Brain pericyte (primary cell): Measurements from ENCODE around the gene PIK3R5.

Source experiments
- DNase-seq: peaks from one replicate; pipeline ENCODE4 v3.0.0-alpha.2; 2012; ENCODE audit warnings: low read depth, low spot score

PIK3R5 gene

DNA sequence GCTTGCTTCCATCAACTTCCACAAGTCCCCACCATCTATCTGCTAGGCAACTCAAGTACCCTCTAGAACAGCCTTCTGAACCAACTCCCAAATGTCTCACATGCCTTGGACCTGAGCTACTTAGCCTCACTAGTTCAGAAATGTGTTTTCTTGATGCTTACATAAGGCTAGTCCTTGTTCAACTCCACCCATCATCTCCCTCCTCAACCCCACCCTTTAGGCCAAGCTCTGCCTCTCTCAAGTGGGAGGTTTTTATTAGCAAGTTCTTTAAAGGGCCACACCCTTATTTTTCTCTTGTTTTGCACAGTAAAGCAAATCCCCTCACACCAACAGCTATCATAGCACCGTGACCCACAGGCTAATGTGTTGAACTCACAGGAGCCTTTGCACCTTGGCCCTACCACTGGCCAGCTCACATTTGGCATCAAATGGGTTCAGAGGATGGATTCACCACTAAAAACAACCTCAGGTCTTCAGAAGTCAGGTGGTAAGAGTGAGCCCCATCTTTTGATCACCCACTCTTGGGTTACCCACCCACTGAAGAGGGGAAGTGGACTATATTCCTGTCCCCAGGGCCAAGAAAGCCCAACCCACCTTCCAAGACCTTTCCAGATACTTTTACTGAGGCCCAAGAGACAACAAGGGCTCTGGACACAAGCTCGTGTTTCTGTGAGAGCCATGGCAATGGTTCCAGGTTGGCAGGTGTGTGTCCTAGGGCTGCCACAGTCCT, 12.2 kb downstream of the PIK3R5 start:
- no peak for DNase-seq

DNA sequence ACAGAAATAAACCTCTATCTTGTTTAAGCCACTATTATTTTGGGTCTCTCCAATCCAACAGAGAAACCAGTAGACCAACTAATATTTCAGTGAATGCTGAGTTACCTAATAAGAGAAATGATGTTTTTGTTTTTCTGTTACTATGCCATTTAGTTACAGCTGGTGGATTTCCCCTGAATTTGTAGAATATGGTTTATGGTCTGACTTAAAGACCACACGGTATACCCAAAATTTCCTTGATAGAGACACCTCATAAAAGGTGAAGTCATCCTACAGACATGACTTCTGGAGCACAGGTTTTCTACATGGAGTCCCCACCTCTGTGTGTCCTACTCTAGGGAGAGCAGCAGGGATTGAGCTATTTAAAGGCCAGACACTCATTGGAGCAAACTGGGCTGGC, 13.3 kb downstream of the PIK3R5 start:
- DNase-seq: no peak

DNA sequence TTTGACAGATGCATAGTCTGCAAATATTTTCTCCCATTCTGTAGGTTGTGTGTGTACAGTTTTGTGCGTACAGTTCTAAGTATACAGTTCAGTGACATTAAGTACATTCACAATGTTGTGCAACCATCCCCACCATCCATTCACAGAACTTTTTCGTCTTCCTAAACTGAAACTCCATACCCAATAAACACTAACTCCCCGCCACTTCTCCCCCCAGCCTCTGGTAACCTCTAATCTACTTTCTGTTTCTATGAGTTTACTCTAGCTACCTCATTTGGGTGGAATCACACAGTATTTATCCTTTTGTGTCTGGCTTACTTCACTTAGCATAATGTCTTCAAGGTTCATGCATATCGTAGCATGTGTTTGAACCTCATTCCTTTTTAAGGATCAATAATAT, 14.3 kb downstream of the PIK3R5 start:
- DNase-seq: no peak

DNA sequence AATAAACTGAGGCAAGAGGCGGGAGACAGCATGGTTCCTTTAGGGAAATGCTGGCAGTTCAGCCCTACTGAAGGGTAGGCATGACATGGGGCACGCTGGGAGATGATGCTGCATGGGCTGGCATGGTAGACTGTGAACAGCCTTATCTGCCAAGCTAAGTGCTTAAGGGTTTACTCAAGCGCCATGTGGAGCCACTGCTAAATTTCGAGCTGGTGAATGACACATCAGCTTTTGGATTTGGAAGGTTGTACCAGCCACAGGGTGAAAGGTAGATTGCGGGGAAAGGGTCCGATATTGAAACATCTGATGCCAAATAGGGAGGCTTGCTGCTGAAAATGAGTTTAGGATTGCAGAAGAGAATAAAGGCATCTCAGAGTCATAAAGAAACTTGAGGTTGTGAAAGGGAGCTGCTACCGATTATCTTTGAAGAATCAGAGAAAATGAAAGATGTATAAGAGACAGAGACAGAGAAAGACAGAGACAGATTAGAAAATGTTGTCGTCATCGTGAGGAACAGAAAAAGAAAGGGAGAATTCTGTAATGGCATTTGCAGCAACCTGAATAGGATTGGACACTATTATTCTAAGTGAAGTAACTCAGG, 16.3 kb downstream of the PIK3R5 start:
- no peak for DNase-seq

DNA sequence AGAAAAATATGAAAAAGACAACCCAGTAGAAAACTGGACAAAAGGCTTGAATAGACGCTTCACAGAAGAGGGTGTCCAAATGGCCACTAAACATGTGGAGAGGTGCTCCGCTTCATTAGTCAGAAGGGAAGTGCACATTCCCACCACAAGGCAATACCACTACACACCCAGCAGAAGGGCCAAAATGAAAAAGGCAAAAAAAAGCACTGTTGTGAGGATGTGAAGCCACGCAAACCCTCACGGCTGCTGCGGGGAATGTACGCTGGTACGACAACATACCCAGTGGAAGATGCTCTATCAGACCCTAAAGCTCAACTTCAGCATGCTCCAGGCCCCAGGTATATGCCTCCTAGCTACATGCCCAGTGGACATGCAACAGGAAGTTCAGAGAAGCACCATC, 17.0 kb downstream of the PIK3R5 start:
- DNase-seq: no peak

DNA sequence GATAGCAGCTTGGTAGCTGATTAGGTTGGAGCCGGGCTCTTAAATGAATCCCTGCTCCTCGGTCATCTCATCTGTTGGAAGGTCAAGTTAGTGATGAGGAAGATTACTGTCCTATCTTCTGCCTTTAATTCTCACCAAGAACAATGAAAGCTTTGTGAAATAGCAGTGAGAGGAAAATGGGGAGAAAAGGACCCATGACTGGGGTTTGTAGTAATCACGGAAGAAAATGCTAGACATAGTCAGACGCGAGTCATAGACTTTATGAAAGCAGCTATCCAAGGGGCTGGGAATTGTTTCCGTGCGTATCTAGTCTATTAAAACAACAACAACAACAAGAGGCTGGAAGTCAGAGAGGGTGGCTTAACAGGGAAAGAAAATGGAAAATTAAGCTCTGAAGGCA, 18.3 kb downstream of the PIK3R5 start:
- no peak for DNase-seq

DNA sequence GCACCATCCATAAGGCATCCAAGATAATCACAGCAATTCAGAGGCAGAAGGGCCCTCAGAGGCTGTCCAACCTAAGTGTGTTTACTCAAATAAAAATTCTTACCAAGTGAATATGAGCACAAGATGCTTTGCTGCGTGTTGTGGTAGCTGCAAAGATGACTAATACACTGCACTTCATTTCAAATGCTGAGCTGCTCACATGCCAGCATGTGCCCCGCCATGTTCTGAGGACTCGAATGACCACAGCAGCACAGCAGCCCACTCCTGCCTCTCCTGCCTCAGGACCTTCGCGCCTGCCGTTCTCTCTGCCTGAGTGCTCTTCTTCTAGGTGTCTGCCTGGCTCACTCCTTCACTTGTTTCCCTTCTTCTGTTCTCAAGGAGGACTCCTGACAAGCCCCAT, 19.0 kb downstream of the PIK3R5 start:
- DNase-seq: no peak

DNA sequence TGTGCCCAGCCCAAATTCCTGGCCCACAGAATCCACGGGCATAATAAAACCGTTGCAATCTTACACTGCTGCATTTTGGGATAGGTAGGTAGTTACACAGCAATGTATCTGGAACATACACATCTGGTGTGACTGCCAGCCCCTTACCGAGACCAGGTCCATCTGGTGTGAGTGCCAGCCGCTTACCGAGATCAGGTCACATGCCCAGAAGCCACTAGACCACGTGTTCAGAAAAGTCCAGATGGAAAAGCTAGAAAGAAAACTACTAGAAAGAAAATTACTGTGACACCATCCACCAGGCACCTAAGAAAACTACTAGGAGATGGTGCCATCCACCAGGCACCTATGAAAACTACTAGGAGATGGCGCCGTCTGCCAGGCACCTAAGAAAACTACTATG, 19.4 kb downstream of the PIK3R5 start:
- DNase-seq: no peak

DNA sequence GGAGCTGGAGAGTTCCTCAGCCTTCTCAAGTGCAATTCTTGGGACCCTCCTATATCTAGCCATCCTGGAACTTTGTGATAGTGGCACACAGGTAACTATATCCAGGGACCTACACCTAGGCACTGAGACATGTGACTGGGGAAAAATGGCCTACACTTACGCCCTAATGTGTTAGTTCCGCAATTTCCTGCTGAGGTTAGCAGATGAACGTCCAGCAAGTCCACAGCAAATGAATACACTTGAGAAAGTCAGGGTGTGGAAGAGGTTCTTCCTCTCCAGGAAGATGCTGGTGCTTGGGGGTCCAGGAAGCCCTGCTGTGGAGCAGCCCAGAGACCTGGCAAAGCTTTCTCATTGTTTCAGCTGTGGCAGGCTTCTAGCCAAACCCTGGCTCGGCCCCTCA, 20.8 kb downstream of the PIK3R5 start:
- no peak for DNase-seq

DNA sequence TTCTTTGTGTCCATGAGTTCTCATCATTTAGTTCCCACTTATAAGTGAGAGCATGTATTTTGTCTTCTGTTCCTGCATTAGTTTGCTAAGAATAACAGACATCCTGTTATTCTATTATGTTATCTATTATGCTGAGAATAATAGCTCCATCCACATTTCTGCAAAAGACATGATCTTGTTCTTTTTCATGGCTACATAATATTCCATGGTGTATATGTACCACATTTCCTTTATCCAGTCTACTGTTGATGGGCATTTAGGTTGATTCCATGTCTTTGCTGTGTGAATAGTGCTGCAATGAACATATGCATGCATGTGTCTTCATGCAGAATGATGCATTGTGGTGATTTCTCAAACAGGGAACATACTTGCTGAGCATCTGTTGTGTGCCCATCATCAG, 21.4 kb downstream of the PIK3R5 start:
- no peak for DNase-seq

DNA sequence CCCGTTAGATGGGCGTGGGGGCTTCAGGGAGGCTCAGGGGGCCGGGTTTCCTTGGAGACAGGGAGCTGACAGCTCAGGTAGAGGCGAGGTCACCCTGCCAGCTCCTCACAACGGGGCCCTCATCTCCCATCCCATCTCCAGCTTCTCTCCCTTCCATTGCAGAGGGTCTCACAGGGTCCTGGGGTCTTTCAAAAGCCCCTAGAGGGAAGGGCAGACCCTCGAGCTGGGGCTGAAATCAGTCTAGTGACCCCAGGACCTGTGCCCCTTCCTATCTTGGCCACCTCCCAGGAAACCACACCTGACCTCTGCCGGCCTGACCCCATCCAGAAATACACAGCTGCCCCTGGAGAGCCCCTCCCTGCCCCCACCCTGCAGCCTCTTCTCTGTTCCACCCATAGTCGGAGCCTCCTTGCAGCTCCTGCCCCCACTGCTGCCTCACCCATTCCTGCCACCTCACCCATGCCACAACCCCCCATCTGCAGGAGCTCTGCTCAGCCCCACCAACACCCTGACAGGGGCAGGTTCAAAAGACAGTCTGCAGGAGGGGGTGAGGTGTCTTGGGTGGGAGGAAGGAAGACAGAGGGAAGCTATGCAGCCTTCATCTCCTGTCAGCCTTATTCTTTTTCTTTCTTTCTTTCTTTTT, 23.4 kb downstream of the PIK3R5 start:
- no peak for DNase-seq

DNA sequence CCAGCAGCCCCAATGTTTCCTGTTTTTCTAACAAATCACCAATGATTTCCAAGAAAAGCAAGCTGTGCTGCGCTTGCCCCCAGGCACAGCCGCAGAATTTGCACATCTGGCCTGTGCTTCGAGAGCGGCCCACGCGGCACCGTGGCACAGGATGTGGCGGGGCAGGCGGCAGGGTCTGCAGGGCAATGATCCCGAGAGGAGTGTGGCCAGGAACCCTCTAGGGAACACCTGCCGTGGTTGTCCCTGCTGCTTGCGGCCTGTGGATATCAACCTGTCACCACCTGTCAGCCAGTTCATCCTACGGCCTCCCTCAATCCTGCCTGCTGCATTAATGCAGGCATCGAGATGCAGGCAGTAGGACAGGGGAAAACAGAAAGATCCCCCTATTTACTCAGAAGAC, 24.0 kb downstream of the PIK3R5 start:
- no peak for DNase-seq

DNA sequence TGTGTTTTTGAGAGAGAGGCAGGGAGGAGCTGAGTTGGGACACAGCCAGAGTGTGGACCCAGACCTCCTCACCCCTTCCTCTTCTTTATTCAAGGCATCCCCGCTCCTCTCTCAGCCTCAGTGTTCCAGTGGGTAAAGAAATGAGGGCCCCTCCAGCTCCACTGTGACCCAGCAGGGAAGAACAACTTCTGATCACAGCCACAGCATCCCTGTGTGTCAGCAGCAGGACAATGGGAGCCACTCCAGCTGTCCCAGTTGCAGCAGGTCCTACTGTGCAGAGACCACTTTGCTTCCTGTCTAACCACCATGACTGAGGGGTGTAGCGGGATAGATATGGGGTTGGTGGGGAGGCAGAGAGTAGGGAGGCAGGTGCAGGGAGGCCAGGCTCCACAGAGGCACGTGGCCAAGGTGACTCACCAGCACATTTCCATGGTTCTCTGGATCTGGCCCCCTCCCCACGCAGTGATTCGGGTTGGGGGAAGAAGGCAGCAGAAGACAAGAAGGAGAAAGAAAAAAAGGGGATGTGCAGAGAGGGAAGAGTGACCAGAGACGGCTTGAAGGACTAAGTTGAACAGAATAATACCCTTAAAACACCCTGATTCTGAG, 24.5 kb downstream of the PIK3R5 start:
- DNase-seq: no peak

DNA sequence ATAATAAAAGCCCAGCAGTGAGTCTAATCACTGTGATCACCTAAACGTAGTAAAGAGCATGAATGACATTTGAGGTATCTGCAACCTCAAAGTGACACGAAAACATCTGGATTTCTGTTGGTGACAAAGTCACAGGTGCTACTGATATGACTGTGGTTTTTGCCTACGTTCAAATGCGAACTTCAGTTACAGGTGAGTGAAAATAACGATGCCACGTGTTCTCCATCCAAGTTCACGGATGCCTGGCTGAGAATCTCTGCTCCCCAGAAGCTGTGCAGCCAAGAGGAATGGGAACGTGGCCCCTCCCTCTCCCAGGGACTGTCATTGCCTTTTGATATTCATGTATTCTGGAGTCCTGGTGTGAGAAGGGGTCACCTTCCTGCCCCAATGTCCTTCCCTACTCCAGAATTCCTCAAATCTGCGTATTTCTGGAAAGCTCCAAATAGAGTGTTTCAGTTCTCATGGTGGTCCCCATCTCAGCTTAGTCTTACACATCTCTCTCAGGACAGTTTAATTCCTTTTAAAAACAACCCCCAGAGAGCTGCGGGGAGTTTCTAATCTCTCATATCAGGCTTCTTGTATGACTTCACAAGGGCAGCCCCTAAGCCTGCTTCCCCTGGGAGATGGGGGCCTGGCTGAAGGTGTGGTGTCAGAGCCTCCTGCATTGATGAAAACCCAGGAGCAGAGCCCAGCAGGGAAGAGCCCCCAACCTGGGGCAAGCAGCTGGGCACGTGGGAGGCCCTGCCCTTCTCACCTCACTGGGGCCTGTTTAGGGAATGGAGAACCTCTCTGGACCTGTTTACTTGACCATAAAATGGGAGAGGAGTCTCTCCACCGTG, 25.8 kb downstream of the PIK3R5 start:
- DNase-seq: no peak

DNA sequence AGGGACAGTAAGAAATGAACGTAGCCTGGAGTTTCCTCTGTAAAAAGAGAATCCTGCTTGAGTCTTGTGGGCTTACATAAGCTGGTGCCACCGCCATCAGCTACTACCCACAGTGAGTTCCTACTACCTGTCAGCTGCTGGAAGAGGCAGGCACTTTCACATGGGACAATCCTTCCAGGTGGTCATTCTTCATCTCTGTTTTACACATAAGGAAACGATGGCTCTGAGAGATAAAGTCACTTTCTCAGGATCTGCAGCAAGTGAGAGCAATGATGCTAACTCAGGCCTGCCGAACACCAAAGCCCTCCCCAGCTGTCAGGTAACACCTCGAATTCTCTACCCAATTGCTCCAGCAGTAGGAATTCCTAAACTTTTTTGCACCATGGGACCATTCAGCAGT, 26.6 kb downstream of the PIK3R5 start:
- no peak for DNase-seq

DNA sequence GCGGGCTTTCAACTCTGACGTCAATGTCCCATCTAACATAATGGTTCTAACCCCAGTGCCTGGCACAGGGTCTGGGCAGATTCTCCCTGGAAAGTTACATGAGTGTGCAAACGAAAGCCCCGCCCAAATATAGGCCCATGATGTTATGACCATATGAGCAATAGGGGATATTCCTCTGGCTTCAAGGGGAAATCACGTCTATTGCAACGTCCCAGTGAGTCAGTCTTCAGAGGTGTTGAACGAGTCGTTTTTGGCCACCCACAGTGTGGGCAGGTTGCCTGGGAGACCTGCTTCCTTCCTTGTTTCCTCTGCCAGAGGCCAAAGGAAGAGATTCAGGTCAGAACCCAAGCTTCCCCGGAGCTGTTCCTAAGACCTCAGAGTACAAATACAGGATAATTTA, 30.3 kb downstream of the PIK3R5 start:
- no peak for DNase-seq

DNA sequence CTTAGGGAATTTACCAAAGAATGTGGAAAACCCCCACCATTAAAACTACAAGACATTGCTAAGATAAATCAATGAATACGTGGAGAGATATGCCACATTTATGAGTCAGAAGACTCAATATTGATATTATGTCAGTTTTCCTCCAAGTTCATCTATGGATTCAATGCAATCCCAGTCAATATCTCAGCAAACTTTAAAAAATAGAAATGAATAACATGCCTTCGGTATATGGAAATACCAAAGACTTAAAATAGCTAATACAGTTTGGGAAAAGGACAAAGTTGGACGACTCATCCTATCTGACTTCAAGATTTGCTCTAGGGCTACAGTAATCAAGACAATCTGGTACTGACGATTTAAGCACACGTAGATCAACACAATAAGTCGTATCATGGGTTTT, 31.2 kb downstream of the PIK3R5 start:
- DNase-seq: no peak

DNA sequence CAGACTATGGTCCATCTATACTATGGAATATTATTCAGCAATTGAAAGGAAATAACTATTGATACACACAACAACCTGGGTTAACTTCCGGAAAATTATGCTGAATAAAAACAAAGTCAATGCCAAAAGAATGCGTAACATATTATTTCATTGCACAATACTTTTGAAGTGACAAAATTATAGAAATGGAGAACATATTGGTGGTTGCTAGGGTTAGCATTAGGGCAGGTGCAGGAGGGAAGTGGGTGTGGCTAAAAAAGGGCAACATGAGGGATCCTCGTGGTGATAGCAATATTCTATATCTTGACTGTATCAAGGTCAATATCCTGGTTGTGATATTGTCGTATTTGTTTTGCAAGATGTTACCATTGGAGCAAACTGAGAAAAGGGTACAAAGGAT, 34.9 kb downstream of the PIK3R5 start:
- DNase-seq: no peak

DNA sequence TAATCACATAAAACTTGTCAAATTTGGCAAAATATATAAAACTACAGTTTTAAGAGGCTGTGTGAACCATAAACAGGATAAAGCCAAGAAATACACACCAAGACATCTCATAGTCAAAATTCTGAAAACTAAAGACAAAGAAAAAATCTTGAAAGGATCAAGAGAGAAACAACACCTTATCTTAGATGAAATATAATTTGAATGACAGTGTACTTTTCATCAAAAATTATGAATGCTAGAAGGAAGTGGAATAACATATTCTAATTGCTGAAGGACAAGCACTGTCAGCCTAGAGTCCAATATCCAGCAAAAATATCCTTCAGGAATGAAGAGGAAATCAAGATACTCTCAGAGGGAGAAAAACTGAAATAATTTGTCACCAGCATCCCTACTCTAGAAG, 37.2 kb downstream of the PIK3R5 start:
- no peak for DNase-seq

DNA sequence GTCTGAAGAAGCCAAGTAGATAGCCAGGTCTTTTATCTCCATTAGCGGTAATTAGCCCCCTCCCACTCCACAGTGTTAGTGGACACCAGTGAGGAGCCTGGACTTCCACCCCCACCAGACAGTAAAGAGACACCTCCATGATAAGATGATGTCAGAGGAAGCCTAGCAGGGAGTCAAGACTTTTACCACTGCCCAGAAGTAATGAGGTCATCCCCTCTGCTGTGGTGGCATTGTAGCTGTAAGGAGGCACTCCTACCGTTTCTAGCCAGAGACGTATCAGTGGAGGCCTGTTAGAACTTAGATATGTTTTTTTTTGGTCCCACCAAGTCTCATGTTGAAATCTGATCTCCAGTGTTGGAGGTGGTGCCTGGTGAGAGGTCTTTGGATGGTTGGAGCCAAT, 38.1 kb downstream of the PIK3R5 start:
- DNase-seq: no peak

DNA sequence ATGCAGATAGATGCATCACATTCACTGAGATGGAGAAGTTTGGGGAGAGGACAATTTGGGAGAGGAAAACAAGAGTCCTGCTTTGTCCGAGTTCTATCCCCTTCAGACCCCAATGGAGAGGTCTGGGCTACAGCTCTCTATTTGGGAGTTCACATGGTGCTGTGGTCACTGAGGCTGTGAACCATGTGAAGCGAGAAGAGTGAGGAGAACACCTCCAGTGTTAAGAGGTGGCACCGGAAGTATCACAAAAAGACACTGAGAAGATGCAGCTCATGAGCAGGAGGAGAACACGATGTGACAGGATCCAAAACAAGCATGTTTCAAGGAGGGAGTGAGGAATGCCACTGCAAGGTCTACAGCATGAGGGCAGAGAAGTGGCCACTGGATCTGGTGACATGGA, 39.7 kb downstream of the PIK3R5 start:
- no peak for DNase-seq

DNA sequence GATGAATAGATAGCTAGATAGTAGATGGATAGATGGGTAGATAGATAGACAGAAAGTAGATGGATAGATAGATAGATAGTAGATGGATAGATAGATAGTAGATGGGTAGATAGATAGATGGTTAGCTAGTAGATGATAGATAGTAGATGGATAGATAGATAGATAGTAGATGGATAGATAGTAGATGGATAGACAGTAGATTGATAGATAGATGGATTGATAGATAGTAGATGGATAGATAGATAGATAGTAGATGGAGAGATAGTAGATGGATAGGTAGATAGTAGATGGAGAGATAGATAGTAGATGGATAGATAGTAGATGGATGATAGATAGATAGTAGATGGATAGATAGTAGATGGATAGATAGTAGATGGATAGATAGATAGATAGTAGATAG, 40.4 kb downstream of the PIK3R5 start:
- no peak for DNase-seq
